GM23338 (cell line): ENCODE data around the gene KIAA0232. TPM values are rescaled to one million over a fixed set of nuclear protein-coding genes. Genes with fewer than 3 reads are reported as not detected.
A peak's percentile ranks its signal among the peaks of the same experiment; 100 is the strongest.

ENCODE experiments used
- ATAC-seq: fragments of 200-7000 bp; cut with Tn5 transposase; 3 replicates; pipeline ENCODE4 v1.9.1; 2020
- DNase-seq: peaks from one replicate; pipeline ENCODE4 v3.0.0-alpha.2; 2015; ENCODE audit warnings: low spot score
- H2AFZ ChIP-seq: fragments of 200-600 bp; sonication (generic); 2 replicates; pipeline ENCODE4 v1.8.0; 2016; ENCODE audit warnings: antibody characterized with exemption, mild to moderate bottlenecking, moderate library complexity
- H3F3A ChIP-seq: fragments of 200-600 bp; sonication (generic); replicated peaks from 2 replicates; pipeline ENCODE4 v1.8.0; 2017; ENCODE audit warnings: antibody characterized with exemption, mixed run types, low read depth
- H3K27ac ChIP-seq: fragments of 200-600 bp; sonication (generic); 2 replicates; pipeline ENCODE4 v1.6.1; 2016; ENCODE audit warnings: low read depth
- H3K27me3 ChIP-seq: fragments of 200-600 bp; sonication (generic); 2 replicates; pipeline ENCODE4 v1.8.0; 2016; ENCODE audit warnings: mild to moderate bottlenecking, mixed run types, moderate library complexity; ENCODE audit not compliant: insufficient read depth
- H3K36me3 ChIP-seq: fragments of 200-600 bp; sonication (generic); 2 replicates; pipeline ENCODE4 v1.8.0; 2016; ENCODE audit warnings: mild to moderate bottlenecking; ENCODE audit not compliant: insufficient read depth
- H3K4me1 ChIP-seq: fragments of 200-600 bp; sonication (generic); 2 replicates; pipeline ENCODE4 v1.8.0; 2016; ENCODE audit warnings: mild to moderate bottlenecking, moderate library complexity; ENCODE audit not compliant: insufficient read depth
- H3K4me2 ChIP-seq: fragments of 200-600 bp; sonication (generic); 2 replicates; pipeline ENCODE4 v1.7.1; 2017; ENCODE audit warnings: mixed run types
- H3K4me3 ChIP-seq: fragments of 200-600 bp; sonication (generic); 2 replicates; pipeline ENCODE4 v1.6.1; 2016; ENCODE audit warnings: mixed run types
- H3K79me2 ChIP-seq: fragments of 200-600 bp; sonication (generic); replicated peaks from 2 replicates; pipeline ENCODE4 v1.8.0; 2017; ENCODE audit warnings: mild to moderate bottlenecking; ENCODE audit not compliant: insufficient read depth
- H3K9me2 ChIP-seq: fragments of 200-600 bp; sonication (generic); 2 replicates; pipeline ENCODE4 v1.8.0; 2017; ENCODE audit not compliant: insufficient read depth
- H4K20me1 ChIP-seq: fragments of 200-600 bp; sonication (generic); replicated peaks from 2 replicates; pipeline ENCODE4 v1.8.0; 2017; ENCODE audit warnings: mild to moderate bottlenecking; ENCODE audit not compliant: insufficient read depth
- H3K27ac Mint-ChIP-seq: 2 replicates; pipeline ENCODE4 v1.8.0; 2020; ENCODE audit warnings: inconsistent platforms, mild to moderate bottlenecking, moderate library complexity, mixed read lengths
- H3K27me3 Mint-ChIP-seq: 3 replicates; pipeline ENCODE4 v1.8.0; 2022; ENCODE audit warnings: low read depth, mild to moderate bottlenecking, moderate library complexity, mixed read lengths, inconsistent platforms; ENCODE audit not compliant: insufficient read depth, poor library complexity
- H3K36me3 Mint-ChIP-seq: 3 replicates; pipeline ENCODE4 v1.8.0; 2021; ENCODE audit warnings: low read depth, mild to moderate bottlenecking, inconsistent platforms, moderate library complexity, mixed read lengths
- H3K4me1 Mint-ChIP-seq: 3 replicates; pipeline ENCODE4 v1.8.0; 2020; ENCODE audit warnings: mild to moderate bottlenecking, inconsistent platforms, mixed read lengths
- H3K4me3 Mint-ChIP-seq: 3 replicates; pipeline ENCODE4 v1.8.0; 2021; ENCODE audit warnings: moderate library complexity, mild to moderate bottlenecking, inconsistent platforms, mixed read lengths
- H3K9me3 Mint-ChIP-seq: 3 replicates; pipeline ENCODE4 v1.8.0; 2020; ENCODE audit warnings: moderate library complexity, mild to moderate bottlenecking, inconsistent platforms, mixed read lengths
- CREB1 ChIP-seq: fragments of 250-450 bp; sonication (Bioruptor Pico); IDR thresholded peaks from 2 replicates; pipeline ENCODE4 v1.5.0; 2020; ENCODE audit warnings: low read depth, mild to moderate bottlenecking, moderate library complexity
- ETS1 ChIP-seq: IDR thresholded peaks from 2 replicates; pipeline ENCODE4 v1.6.1; 2016; ENCODE audit warnings: antibody characterized with exemption
- EZH2 ChIP-seq: fragments of 200-600 bp; sonication (generic); IDR thresholded peaks from one replicate; pipeline ENCODE4 v1.8.0; 2017; ENCODE audit warnings: antibody characterized with exemption, mild to moderate bottlenecking, low read depth; ENCODE audit not compliant: unreplicated experiment
- JUNB ChIP-seq: IDR thresholded peaks from one replicate; pipeline ENCODE4 v1.6.1; 2016; ENCODE audit warnings: antibody characterized with exemption; ENCODE audit not compliant: unreplicated experiment
- NANOG ChIP-seq: IDR thresholded peaks from 2 replicates; pipeline ENCODE4 v1.6.1; 2016; ENCODE audit warnings: antibody characterized with exemption, borderline replicate concordance
- POLR2AphosphoS5 ChIP-seq: IDR thresholded peaks from 2 replicates; pipeline ENCODE4 v1.6.1; 2016; ENCODE audit warnings: antibody characterized with exemption, low read depth
- STAT1 ChIP-seq: IDR thresholded peaks from one replicate; pipeline ENCODE4 v1.6.1; 2016; ENCODE audit warnings: antibody characterized with exemption; ENCODE audit not compliant: unreplicated experiment
- ZNF114 ChIP-seq: fragments of 250-450 bp; sonication (Bioruptor Pico); IDR thresholded peaks from 2 replicates; pipeline ENCODE4 v1.5.0; 2020; ENCODE audit warnings: mild to moderate bottlenecking, moderate library complexity
- polyA plus RNA-seq: library from polyadenylated mRNA; unstranded; fragments of >200 nt; fragmentation: Nextera tagmentation; extraction: Ambion mirVana; gene quantifications from 2 replicates; pipeline ENCODE4 v1.2.1, GENCODE V29; 2016
- total RNA-seq: library from RNA; depleted of rRNA; stranded (reverse); fragments of >200 nt; shearing (Covaris generic); gene quantifications from 2 replicates; pipeline ENCODE4 v1.2.3, GENCODE V29; 2014
- TF ChIP-seq, protein P1 (sequence below), 2 experiments: fragments of 200-600 bp in 1 of 2; sonication (generic) in 1 of 2; conservative IDR thresholded peaks; 2 replicates each; pipeline versions ENCODE4 v1.5.1 to v1.6.1; 2016 to 2017; ENCODE audit warnings: antibody characterized with exemption in 2 of 2, low read depth in 2 of 2, mild to moderate bottlenecking in 2 of 2, moderate library complexity in 1 of 2
- TF ChIP-seq, protein P2 (sequence below): IDR thresholded peaks from one replicate; pipeline ENCODE4 v1.6.1; 2018; ENCODE audit warnings: antibody characterized with exemption; ENCODE audit not compliant: unreplicated experiment

Gene KIAA0232
- total and polyA plus RNA-seq, 2 experiments from 2014 or later: 14.3 to 34.9 TPM

GRCh38 chr4:6847178-6847577 lies 64.7 kb downstream of the KIAA0232 start:
- no peak for TF ChIP-seq STAT1
- TF ChIP-seq NANOG: no peak
- no peak for TF ChIP-seq ZNF114 (CRISPR knock-in tag)
- TF ChIP-seq EZH2: no peak
- TF ChIP-seq, protein P1, sequence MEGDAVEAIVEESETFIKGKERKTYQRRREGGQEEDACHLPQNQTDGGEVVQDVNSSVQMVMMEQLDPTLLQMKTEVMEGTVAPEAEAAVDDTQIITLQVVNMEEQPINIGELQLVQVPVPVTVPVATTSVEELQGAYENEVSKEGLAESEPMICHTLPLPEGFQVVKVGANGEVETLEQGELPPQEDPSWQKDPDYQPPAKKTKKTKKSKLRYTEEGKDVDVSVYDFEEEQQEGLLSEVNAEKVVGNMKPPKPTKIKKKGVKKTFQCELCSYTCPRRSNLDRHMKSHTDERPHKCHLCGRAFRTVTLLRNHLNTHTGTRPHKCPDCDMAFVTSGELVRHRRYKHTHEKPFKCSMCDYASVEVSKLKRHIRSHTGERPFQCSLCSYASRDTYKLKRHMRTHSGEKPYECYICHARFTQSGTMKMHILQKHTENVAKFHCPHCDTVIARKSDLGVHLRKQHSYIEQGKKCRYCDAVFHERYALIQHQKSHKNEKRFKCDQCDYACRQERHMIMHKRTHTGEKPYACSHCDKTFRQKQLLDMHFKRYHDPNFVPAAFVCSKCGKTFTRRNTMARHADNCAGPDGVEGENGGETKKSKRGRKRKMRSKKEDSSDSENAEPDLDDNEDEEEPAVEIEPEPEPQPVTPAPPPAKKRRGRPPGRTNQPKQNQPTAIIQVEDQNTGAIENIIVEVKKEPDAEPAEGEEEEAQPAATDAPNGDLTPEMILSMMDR (conservative IDR thresholded peaks at IDR 0.05; ENCODE audit: low read depth in 2 of 2): no peak
- TF ChIP-seq POLR2AphosphoS5: no peak
- TF ChIP-seq CREB1 (CRISPR knock-in tag): no peak
- no peak for TF ChIP-seq JUNB
- TF ChIP-seq, protein P2, sequence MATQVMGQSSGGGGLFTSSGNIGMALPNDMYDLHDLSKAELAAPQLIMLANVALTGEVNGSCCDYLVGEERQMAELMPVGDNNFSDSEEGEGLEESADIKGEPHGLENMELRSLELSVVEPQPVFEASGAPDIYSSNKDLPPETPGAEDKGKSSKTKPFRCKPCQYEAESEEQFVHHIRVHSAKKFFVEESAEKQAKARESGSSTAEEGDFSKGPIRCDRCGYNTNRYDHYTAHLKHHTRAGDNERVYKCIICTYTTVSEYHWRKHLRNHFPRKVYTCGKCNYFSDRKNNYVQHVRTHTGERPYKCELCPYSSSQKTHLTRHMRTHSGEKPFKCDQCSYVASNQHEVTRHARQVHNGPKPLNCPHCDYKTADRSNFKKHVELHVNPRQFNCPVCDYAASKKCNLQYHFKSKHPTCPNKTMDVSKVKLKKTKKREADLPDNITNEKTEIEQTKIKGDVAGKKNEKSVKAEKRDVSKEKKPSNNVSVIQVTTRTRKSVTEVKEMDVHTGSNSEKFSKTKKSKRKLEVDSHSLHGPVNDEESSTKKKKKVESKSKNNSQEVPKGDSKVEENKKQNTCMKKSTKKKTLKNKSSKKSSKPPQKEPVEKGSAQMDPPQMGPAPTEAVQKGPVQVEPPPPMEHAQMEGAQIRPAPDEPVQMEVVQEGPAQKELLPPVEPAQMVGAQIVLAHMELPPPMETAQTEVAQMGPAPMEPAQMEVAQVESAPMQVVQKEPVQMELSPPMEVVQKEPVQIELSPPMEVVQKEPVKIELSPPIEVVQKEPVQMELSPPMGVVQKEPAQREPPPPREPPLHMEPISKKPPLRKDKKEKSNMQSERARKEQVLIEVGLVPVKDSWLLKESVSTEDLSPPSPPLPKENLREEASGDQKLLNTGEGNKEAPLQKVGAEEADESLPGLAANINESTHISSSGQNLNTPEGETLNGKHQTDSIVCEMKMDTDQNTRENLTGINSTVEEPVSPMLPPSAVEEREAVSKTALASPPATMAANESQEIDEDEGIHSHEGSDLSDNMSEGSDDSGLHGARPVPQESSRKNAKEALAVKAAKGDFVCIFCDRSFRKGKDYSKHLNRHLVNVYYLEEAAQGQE: no peak
- no peak for TF ChIP-seq ETS1
- Histone ChIP-seq H3F3A (no peaks in the 10 kb centered on the region), H3K9me2 (no peaks in the 10 kb centered on the region), H3K27me3 (no peaks in the 10 kb centered on the region), H3K4me1 (peaks cover 49% of the 10 kb centered on the region), H3K4me3 (peak overlapping the region; percentile 8), H3K27ac (no peak overlapping the region), H3K4me2 (peak overlapping the region; percentile 8), H4K20me1 (peaks cover 15% of the 10 kb centered on the region; the same call in 1 of the 2 replicates), H3K36me3 (no peaks in the 10 kb centered on the region; the same call in 1 of the 2 replicates), H2AFZ (no peak overlapping the region), H3K79me2 (peaks cover 24% of the 10 kb centered on the region)
- ATAC-seq (no peak), DNase-seq (no peak)
- Mint-ChIP-seq H3K4me1 (peaks cover 54% of the 10 kb centered on the region), H3K27ac (peak overlapping the region; percentile 74), H3K4me3 (peak overlapping the region; percentile 50), H3K27me3 (peaks cover 8% of the 10 kb centered on the region), H3K36me3 (peaks cover 54% of the 10 kb centered on the region), H3K9me3 (peaks cover 9% of the 10 kb centered on the region; the same call in 1 of the 3 replicates)
